Keratinocyte (primary cell): Measurements from ENCODE around the gene MDGA2. TPM values are rescaled to one million over a fixed set of nuclear protein-coding genes. Genes with fewer than 3 reads are reported as not detected.

ENCODE experiments used
- DNase-seq: peaks from one replicate; pipeline ENCODE4 v3.0.0-alpha.2; 2011; ENCODE audit warnings: low read depth, missing footprints, low spot score
- FAIRE-seq: peaks from 2 replicates; lab custom pipeline; 2011; peaks lifted over from hg19 to GRCh38; lab: Jason Lieb, UNC
- H2AFZ ChIP-seq: 2 replicates; pipeline ENCODE4 v1.6.0; 2012; ENCODE audit warnings: low read length, control low read depth, inconsistent platforms; ENCODE audit not compliant: control insufficient read depth
- H3K27ac ChIP-seq: 2 replicates; pipeline ENCODE4 v1.5.1; 2011; ENCODE audit warnings: low read length; ENCODE audit not compliant: control insufficient read depth, insufficient read depth
- H3K27me3 ChIP-seq: 3 replicates; pipeline ENCODE4 v1.6.0; 2011; ENCODE audit warnings: low read length; ENCODE audit not compliant: control insufficient read depth, insufficient read depth; ENCODE audit errors: extremely low read depth
- H3K36me3 ChIP-seq, 2 experiments: 2 replicates in 1 of 2; 3 replicates in 1 of 2; pipeline ENCODE4 v1.5.1; 2011; ENCODE audit warnings: low read length in 2 of 2, mild to moderate bottlenecking in 1 of 2; ENCODE audit not compliant: control insufficient read depth in 2 of 2, insufficient read depth in 2 of 2; ENCODE audit errors: extremely low read depth in 1 of 2
- H3K4me1 ChIP-seq: 3 replicates; pipeline ENCODE4 v1.5.1; 2011; ENCODE audit warnings: low read length; ENCODE audit not compliant: control insufficient read depth, insufficient read depth; ENCODE audit errors: extremely low read depth
- H3K4me2 ChIP-seq: 3 replicates; pipeline ENCODE4 v1.6.0; 2011; ENCODE audit warnings: low read depth, low read length; ENCODE audit not compliant: control insufficient read depth, insufficient read depth; ENCODE audit errors: extremely low read depth
- H3K4me3 ChIP-seq, 3 experiments: fragments of 200-600 bp in 1 of 3; sonication (generic) in 1 of 3; 2 replicates in 2 of 3; 3 replicates in 1 of 3; pipeline ENCODE4 v1.5.1; 2011 to 2016; ENCODE audit warnings: low read length in 3 of 3, mild to moderate bottlenecking in 3 of 3, control low read depth in 2 of 3, inconsistent platforms in 1 of 3, low read depth in 1 of 3, mixed read lengths in 1 of 3, mixed run types in 1 of 3, moderate library complexity in 1 of 3; ENCODE audit not compliant: control insufficient read depth in 2 of 3, insufficient read depth in 2 of 3; ENCODE audit errors: extremely low read depth in 1 of 3
- H3K79me2 ChIP-seq: 2 replicates; pipeline ENCODE4 v1.6.0; 2012; ENCODE audit warnings: low read length; ENCODE audit not compliant: control insufficient read depth, insufficient read depth
- H3K9ac ChIP-seq: 3 replicates; pipeline ENCODE4 v1.6.0; 2011; ENCODE audit warnings: low read length; ENCODE audit not compliant: control insufficient read depth, insufficient read depth; ENCODE audit errors: extremely low read depth
- H3K9me1 ChIP-seq: 3 replicates; pipeline ENCODE4 v1.6.0; 2011; ENCODE audit warnings: low read length; ENCODE audit not compliant: control insufficient read depth, insufficient read depth; ENCODE audit errors: extremely low read depth
- H3K9me3 ChIP-seq: 2 replicates; pipeline ENCODE4 v1.5.1; 2012; ENCODE audit warnings: low read depth, low read length; ENCODE audit not compliant: control insufficient read depth
- H4K20me1 ChIP-seq: 3 replicates; pipeline ENCODE4 v1.6.0; 2011; ENCODE audit warnings: low read length; ENCODE audit not compliant: control insufficient read depth, insufficient read depth; ENCODE audit errors: extremely low read depth
- CTCF ChIP-seq, 3 experiments: IDR thresholded peaks in 1 of 3; conservative IDR thresholded peaks in 1 of 3; optimal IDR thresholded peaks in 1 of 3; 2 replicates in 2 of 3; 3 replicates in 1 of 3; pipeline versions ENCODE3 to v1.5.1; 2011; ENCODE audit warnings: low read length in 3 of 3, mild to moderate bottlenecking in 3 of 3, moderate library complexity in 2 of 3, control low read depth in 1 of 3, inconsistent platforms in 1 of 3; ENCODE audit not compliant: insufficient read depth in 2 of 3; ENCODE audit errors: extremely low read depth in 1 of 3
- EZH2 ChIP-seq: IDR thresholded peaks from one replicate; pipeline ENCODE4 v1.6.1; 2012; ENCODE audit warnings: inconsistent platforms, mild to moderate bottlenecking, low read length, moderate library complexity
- dilution Hi-C: fragments of 300-500 bp; cut with MboI; formaldehyde crosslinking; loops from one replicate; pipeline ENCODE4 v1.7.0; 2020; ENCODE audit warnings: low sequenced_read_pairs; ENCODE audit not compliant: extremely low pct_ligation_motif_present
- polyA plus RNA-seq, 5 experiments: library from polyadenylated mRNA; depleted of rRNA in 3 of 5; stranded (reverse) in 3 of 5; stranded (forward) in 1 of 5; unstranded in 1 of 5; fragments of >200 nt; gene quantifications; 1 replicate in 1 of 5; 2 replicates in 3 of 5; 3 replicates in 1 of 5; pipeline versions ENCODE4 v1.2.1 to v1.2.3, GENCODE V29; 2011 to 2012; ENCODE audit warnings: missing spikeins in 2 of 5, low read depth in 1 of 5, low replicate concordance in 1 of 5

MDGA2 gene
- polyA plus RNA-seq, 1 donor (not counting 4 experiments of a cell fraction or from before 2014, with no cell fraction given), result not detected

DNA sequence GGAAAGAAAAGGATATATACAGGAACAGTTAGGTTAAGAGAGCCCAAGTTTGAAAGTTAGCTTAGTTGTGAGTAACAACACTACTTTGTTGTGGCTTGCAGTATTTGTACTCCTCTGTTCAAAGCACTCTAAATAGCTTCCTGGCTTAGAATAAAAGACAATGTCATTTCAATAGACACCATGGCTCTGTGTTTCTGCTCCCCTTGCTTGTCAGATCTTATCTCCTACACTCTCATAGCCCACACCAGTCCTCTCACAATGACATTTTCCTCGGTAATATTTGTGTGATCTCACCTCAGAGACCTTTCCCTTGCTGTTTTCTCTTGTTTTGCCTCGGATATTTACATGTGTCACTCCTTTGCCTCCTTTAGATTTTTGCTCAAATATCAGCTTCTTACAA lies 418.4 kb downstream of the MDGA2 start:
- FAIRE-seq (no peak), DNase-seq (no peak)
- dilution Hi-C loops, result no loop called here
- no peak overlapping the region for H3K4me2 ChIP-seq
- H4K20me1 ChIP-seq, result no peaks in the 10 kb centered on the region
- no peaks in the 10 kb centered on the region for H3K9me3 ChIP-seq
- H3K27ac ChIP-seq, result no peak overlapping the region
- no peak overlapping the region for H3K4me3 ChIP-seq
- no peak overlapping the region for H2AFZ ChIP-seq
- no peaks in the 10 kb centered on the region for H3K27me3 ChIP-seq
- no peaks in the 10 kb centered on the region for H3K9me1 ChIP-seq
- H3K9ac ChIP-seq, result no peak overlapping the region
- TF ChIP-seq EZH2 (no peak), CTCF (optimal IDR thresholded peaks at IDR 0.05 in 1 of 3, IDR thresholded peaks at IDR 0.05 in 1 of 3, conservative IDR thresholded peaks at IDR 0.05 in 1 of 3; ENCODE audit: extremely low read depth in 1 of 3, insufficient read depth in 2 of 3, low read length in 3 of 3) (no peak)
- no peaks in the 10 kb centered on the region for H3K36me3 ChIP-seq
- no peaks in the 10 kb centered on the region for H3K79me2 ChIP-seq
- H3K4me1 ChIP-seq, result no peaks in the 10 kb centered on the region

- H3K9me1 ChIP-seq, result no peaks in the 10 kb centered on the region
These were observed 422.6 kb downstream of the MDGA2 start for GRCh38 chr14:47252802-47253201.

More at GRCh38 chr14:47252802-47253201, 422.6 kb downstream of the MDGA2 start:
- Histone ChIP-seq H3K27ac (no peak overlapping the region), H3K4me3 (no peak overlapping the region), H3K79me2 (no peaks in the 10 kb centered on the region), H3K27me3 (no peaks in the 10 kb centered on the region), H3K9me3 (no peaks in the 10 kb centered on the region), H4K20me1 (no peaks in the 10 kb centered on the region), H3K4me1 (no peaks in the 10 kb centered on the region), H3K9ac (no peak overlapping the region), H3K36me3 (no peaks in the 10 kb centered on the region), H2AFZ (no peak overlapping the region), H3K4me2 (no peak overlapping the region)
- no peak for DNase-seq
- dilution Hi-C loops, result no loop called here
- FAIRE-seq, result no peak
- TF ChIP-seq EZH2 (no peak), CTCF (optimal IDR thresholded peaks at IDR 0.05 in 1 of 3, IDR thresholded peaks at IDR 0.05 in 1 of 3, conservative IDR thresholded peaks at IDR 0.05 in 1 of 3; ENCODE audit: extremely low read depth in 1 of 3, insufficient read depth in 2 of 3, low read length in 3 of 3) (no peak)
